Neural cell (in vitro differentiated cells): ENCODE measurements around the gene SPAG8. TPM values are rescaled to one million over a fixed set of nuclear protein-coding genes. Genes with fewer than 3 reads are reported as not detected.

Experiments
- H2AFZ ChIP-seq: fragments of 200-600, 300-800 bp; sonication (generic), shearing (Covaris generic); 2 replicates; pipeline ENCODE4 v1.6.0; 2014; ENCODE audit warnings: low read depth, mild to moderate bottlenecking, antibody characterized with exemption, low read length, moderate library complexity
- H3F3A ChIP-seq: fragments of 200-600 bp; shearing (Covaris generic); 2 replicates; pipeline ENCODE4 v1.6.1; 2016; ENCODE audit warnings: mild to moderate bottlenecking, moderate library complexity, mixed read lengths, antibody characterized with exemption, low read length; ENCODE audit not compliant: insufficient read depth, poor library complexity, severe bottlenecking
- H3K27ac ChIP-seq: fragments of 200-600, 300-800 bp; sonication (generic), shearing (Covaris generic); 2 replicates; pipeline ENCODE4 v1.5.1; 2014; ENCODE audit warnings: mild to moderate bottlenecking, low read length, moderate library complexity
- H3K27me3 ChIP-seq: fragments of 300-800, 200-600 bp; sonication (generic), shearing (Covaris generic); 2 replicates; pipeline ENCODE4 v1.6.0; 2014; ENCODE audit warnings: mild to moderate bottlenecking, low read depth, low read length, moderate library complexity; ENCODE audit not compliant: insufficient read depth
- H3K36me3 ChIP-seq: fragments of 300-800, 200-600 bp; sonication (generic), shearing (Covaris generic); 2 replicates; pipeline ENCODE4 v1.5.1; 2014; ENCODE audit warnings: mild to moderate bottlenecking, antibody characterized with exemption, low read length, moderate library complexity; ENCODE audit not compliant: insufficient read depth
- H3K4me2 ChIP-seq: fragments of 300-800, 200-600 bp; sonication (generic), shearing (Covaris generic); 2 replicates; pipeline ENCODE4 v1.6.0; 2014; ENCODE audit warnings: mild to moderate bottlenecking, low read length
- H3K4me3 ChIP-seq: fragments of 300-800, 200-600 bp; sonication (generic), shearing (Covaris generic); 2 replicates; pipeline ENCODE4 v1.5.1; 2014; ENCODE audit warnings: mild to moderate bottlenecking, low read length, moderate library complexity
- H3K79me2 ChIP-seq: fragments of 200-600 bp; shearing (Covaris generic); replicated peaks from 2 replicates; pipeline ENCODE4 v1.6.0; 2014; ENCODE audit warnings: mild to moderate bottlenecking, low read length, moderate library complexity; ENCODE audit not compliant: insufficient read depth
- H3K9ac ChIP-seq: fragments of 300-800, 200-600 bp; sonication (generic), shearing (Covaris generic); 2 replicates; pipeline ENCODE4 v1.6.1; 2016; ENCODE audit warnings: mild to moderate bottlenecking, low read length, mixed read lengths
- H3K9me2 ChIP-seq: fragments of 200-600 bp; shearing (Covaris generic); 2 replicates; pipeline ENCODE4 v1.6.1; 2016; ENCODE audit warnings: mild to moderate bottlenecking, low read length, mixed read lengths; ENCODE audit not compliant: insufficient read depth
- H3K9me3 ChIP-seq: fragments of 200-600, 300-800 bp; sonication (generic), shearing (Covaris generic); 2 replicates; pipeline ENCODE4 v1.6.1; 2016; ENCODE audit warnings: mild to moderate bottlenecking, mixed run types, low read length, moderate library complexity, mixed read lengths
- H4K20me1 ChIP-seq: fragments of 200-600 bp; shearing (Covaris generic); 2 replicates; pipeline ENCODE4 v1.6.1; 2016; ENCODE audit warnings: mild to moderate bottlenecking, mixed run types; ENCODE audit not compliant: insufficient read depth
- CTCF ChIP-seq: fragments of 450-650 bp; IDR thresholded peaks from 2 replicates; pipeline ENCODE4 v1.5.1; 2014; ENCODE audit warnings: antibody characterized with exemption, mild to moderate bottlenecking, moderate library complexity; ENCODE audit not compliant: poor library complexity, severe bottlenecking
- EP300 ChIP-seq: fragments of 450-650 bp; conservative IDR thresholded peaks from 2 replicates; pipeline ENCODE4 v1.6.1; 2014; ENCODE audit warnings: antibody characterized with exemption, mild to moderate bottlenecking, moderate library complexity; ENCODE audit not compliant: poor library complexity, severe bottlenecking
- EZH2 ChIP-seq: fragments of 200-600, 300-800 bp; shearing (Covaris generic), sonication (generic); IDR thresholded peaks from 2 replicates; pipeline ENCODE4 v1.6.1; 2014; ENCODE audit warnings: antibody characterized with exemption, low read length, borderline replicate concordance, mild to moderate bottlenecking; ENCODE audit not compliant: insufficient read depth, poor library complexity, severe bottlenecking
- MXI1 ChIP-seq: fragments of 450-650 bp; conservative IDR thresholded peaks from 2 replicates; pipeline ENCODE4 v1.6.1; 2014; ENCODE audit warnings: antibody characterized with exemption, mild to moderate bottlenecking; ENCODE audit not compliant: poor library complexity, severe bottlenecking
- POLR2AphosphoS5 ChIP-seq: IDR thresholded peaks from 2 replicates; pipeline ENCODE4 v1.6.1; 2012
- RAD21 ChIP-seq: fragments of 450-650 bp; conservative IDR thresholded peaks from 2 replicates; pipeline ENCODE4 v1.6.1; 2014; ENCODE audit warnings: antibody characterized with exemption, mild to moderate bottlenecking, moderate library complexity
- REST ChIP-seq: IDR thresholded peaks from 2 replicates; pipeline ENCODE4 v1.6.1; 2012; ENCODE audit warnings: borderline replicate concordance
- SMC3 ChIP-seq: fragments of 450-650 bp; conservative IDR thresholded peaks from 2 replicates; pipeline ENCODE4 v1.6.1; 2014; ENCODE audit warnings: antibody characterized with exemption, mild to moderate bottlenecking, moderate library complexity; ENCODE audit not compliant: poor library complexity
- TAF1 ChIP-seq: IDR thresholded peaks from 2 replicates; pipeline ENCODE4 v1.6.1; 2012; ENCODE audit warnings: low read depth
- polyA plus RNA-seq: library from polyadenylated mRNA; depleted of rRNA; stranded (reverse); fragments of >200 nt; gene quantifications from 2 replicates; pipeline ENCODE4 v1.2.3, GENCODE V29; 2014

SPAG8 gene
- polyA plus RNA-seq, 1 donor from 2014 or later, result 2.9 TPM

DNA sequence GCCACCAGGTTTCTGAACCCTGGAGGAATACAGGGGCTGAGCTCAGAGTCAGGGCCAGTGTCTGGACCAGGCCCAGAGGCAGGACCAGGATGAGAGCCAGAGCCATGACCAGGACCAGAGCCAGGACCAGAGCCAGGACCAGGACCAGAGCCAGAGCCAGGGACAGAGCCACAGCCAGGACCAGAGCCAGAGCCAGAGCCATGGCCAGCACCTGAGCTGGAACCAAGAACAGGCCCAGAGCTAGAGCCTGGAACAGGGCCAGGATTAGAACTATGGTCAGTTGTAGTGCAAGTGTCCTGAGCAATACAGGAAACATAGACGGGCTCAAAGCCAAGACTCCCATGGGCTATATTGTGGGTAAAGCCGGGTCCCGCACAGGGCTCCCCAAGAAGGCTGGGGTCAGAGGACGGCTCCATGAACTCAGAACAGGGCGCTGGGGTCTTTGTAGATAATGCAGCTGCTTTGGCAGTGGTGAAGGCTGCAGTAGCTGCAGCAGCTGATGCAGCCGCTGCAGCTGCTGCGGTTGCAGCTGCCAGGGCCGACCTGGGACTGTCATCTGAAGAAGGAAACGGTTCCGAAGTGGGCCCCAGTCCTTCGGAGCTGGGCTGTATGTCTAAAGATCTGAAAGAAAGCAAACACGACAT lies 559 bp downstream of the SPAG8 start:
- Histone ChIP-seq H3K9me3 (no peaks in the 10 kb centered on the region), H3K79me2 (peaks cover 1% of the 10 kb centered on the region), H3K9me2 (no peaks in the 10 kb centered on the region), H3K27me3 (no peaks in the 10 kb centered on the region), H3K4me3 (peak overlapping the region; percentile 68), H2AFZ (peak overlapping the region; percentile 78), H3K4me2 (peak overlapping the region; percentile 83), H4K20me1 (no peaks in the 10 kb centered on the region), H3K36me3 (no peaks in the 10 kb centered on the region), H3F3A (peaks cover 5% of the 10 kb centered on the region), H3K27ac (peak overlapping the region; percentile 40), H3K9ac (peak overlapping the region; percentile 54)
- TF ChIP-seq POLR2AphosphoS5, result no peak
- no peak for TF ChIP-seq CTCF
- no peak for TF ChIP-seq EZH2
- no peak for TF ChIP-seq TAF1
- no peak for TF ChIP-seq RAD21
- no peak for TF ChIP-seq MXI1
- no peak for TF ChIP-seq EP300
- TF ChIP-seq REST, result no peak
- TF ChIP-seq SMC3, result no peak

GRCh38 chr9:35810122-35810521 lies 1.9 kb downstream of the SPAG8 start:
- Histone ChIP-seq H3K9ac (no peak overlapping the region), H3K9me3 (no peaks in the 10 kb centered on the region), H2AFZ (no peak overlapping the region), H3K4me2 (no peak overlapping the region), H4K20me1 (no peaks in the 10 kb centered on the region), H3K9me2 (no peaks in the 10 kb centered on the region), H3K27ac (no peak overlapping the region), H3F3A (peaks cover 5% of the 10 kb centered on the region), H3K4me3 (no peak overlapping the region), H3K79me2 (no peaks in the 10 kb centered on the region), H3K27me3 (no peaks in the 10 kb centered on the region), H3K36me3 (no peaks in the 10 kb centered on the region)
- TF ChIP-seq EP300, result no peak
- no peak for TF ChIP-seq MXI1
- TF ChIP-seq TAF1, result no peak
- TF ChIP-seq CTCF, result no peak
- TF ChIP-seq POLR2AphosphoS5, result no peak
- no peak for TF ChIP-seq SMC3
- TF ChIP-seq RAD21, result no peak
- no peak for TF ChIP-seq REST
- no peak for TF ChIP-seq EZH2
